HG02970 (cell line): ENCODE measurements around the gene ZNF573.

ENCODE experiments used
- ATAC-seq: cut with Tn5 transposase; IDR thresholded peaks from one replicate; pipeline ENCODE4 v1.9.1; 2021; ENCODE audit warnings: mild to moderate bottlenecking, moderate library complexity, moderate number of reproducible peaks; ENCODE audit not compliant: unreplicated experiment, low FRiP score

The ZNF573 gene

GRCh38 chr19:37698216-37698615 is 81.2 kb downstream of the ZNF573 start:
- ATAC-seq: no peak

- no peak for ATAC-seq
These were observed 84.1 kb downstream of the ZNF573 start for GRCh38 chr19:37695144-37695899.

GRCh38 chr19:37692956-37693620 is 86.3 kb downstream of the ZNF573 start:
- no peak for ATAC-seq

- ATAC-seq: no peak
These were observed 87.4 kb downstream of the ZNF573 start for GRCh38 chr19:37691881-37692504.
